ENCODE measurements around the gene NECAB2.

DNA sequence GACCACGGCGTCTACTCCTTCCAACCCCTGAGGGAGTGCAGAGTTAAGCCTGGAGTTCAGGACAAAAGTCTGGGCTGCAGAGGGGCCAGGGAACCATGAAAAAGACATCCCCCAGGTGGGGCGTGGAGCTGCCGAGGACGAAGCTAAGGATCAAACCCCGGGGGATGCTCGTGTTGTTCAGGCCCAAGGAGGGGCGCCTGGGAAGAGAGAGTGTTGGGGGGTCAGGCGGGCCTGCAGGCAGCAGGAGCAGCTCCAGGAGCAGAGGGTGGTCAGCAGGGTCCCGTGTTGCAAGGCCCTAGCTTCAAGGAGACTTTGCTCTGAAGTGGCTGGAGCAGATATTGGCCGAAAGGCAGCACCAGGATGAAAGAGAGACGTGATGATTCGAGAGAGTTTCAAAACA, 26.7 kb downstream of the NECAB2 start:
- TF ChIP-seq POLR2A (IDR thresholded peaks at IDR 0.05), result no peak
- TF ChIP-seq EP300 (IDR thresholded peaks at IDR 0.05), result no peak
- TF ChIP-seq, protein P1, sequence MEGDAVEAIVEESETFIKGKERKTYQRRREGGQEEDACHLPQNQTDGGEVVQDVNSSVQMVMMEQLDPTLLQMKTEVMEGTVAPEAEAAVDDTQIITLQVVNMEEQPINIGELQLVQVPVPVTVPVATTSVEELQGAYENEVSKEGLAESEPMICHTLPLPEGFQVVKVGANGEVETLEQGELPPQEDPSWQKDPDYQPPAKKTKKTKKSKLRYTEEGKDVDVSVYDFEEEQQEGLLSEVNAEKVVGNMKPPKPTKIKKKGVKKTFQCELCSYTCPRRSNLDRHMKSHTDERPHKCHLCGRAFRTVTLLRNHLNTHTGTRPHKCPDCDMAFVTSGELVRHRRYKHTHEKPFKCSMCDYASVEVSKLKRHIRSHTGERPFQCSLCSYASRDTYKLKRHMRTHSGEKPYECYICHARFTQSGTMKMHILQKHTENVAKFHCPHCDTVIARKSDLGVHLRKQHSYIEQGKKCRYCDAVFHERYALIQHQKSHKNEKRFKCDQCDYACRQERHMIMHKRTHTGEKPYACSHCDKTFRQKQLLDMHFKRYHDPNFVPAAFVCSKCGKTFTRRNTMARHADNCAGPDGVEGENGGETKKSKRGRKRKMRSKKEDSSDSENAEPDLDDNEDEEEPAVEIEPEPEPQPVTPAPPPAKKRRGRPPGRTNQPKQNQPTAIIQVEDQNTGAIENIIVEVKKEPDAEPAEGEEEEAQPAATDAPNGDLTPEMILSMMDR (IDR thresholded peaks at IDR 0.05), result no peak

Measured in tibial nerve (tissue), 4 donors.